HCT116 (cell line): ENCODE measurements around the gene CHADL. TPM values are rescaled to one million over a fixed set of nuclear protein-coding genes. Genes with fewer than 3 reads are reported as not detected.
A peak's percentile ranks its signal among the peaks of the same experiment; 100 is the strongest.

Experiments used
- ATAC-seq: fragments of 200-7000 bp; cut with Tn5 transposase; 2 replicates; pipeline ENCODE4 v1.9.1; 2020; ENCODE audit warnings: mild to moderate bottlenecking, moderate library complexity
- Bru-seq: library from RNA; stranded (reverse); fragments of 400-500 nt; gene quantifications from one replicate; lab custom pipeline; 2021; lab: Mats Ljungman, UMichigan
- BruChase-seq, 2 experiments: library from RNA; stranded (reverse); fragments of 400-500 nt; gene quantifications; one replicate each; lab custom pipeline; 2021; lab: Mats Ljungman, UMichigan
- BruUV-seq: library from RNA; stranded (reverse); fragments of 400-500 nt; replicated peaks from 2 replicates; lab custom pipeline; 2021; lab: Mats Ljungman, UMichigan
- CTCF ChIA-PET: fragments of 300-600 bp; sonication (Branson Sonifier 250); formaldehyde crosslinking; loops from one replicate; lab custom pipeline; 2021; ENCODE audit warnings: antibody characterized with exemption; lab: Charles Lee
- POLR2A ChIA-PET: fragments of 300-600, 350-600 bp; sonication (Branson Sonifier 250); formaldehyde crosslinking; loops from one replicate; lab custom pipeline; 2021; ENCODE audit warnings: antibody characterized with exemption; lab: Charles Lee
- RAD21 ChIA-PET, 2 experiments: fragments of 300-600 bp; sonication (Branson Sonifier 250); formaldehyde crosslinking; loops; one replicate each; lab custom pipeline; 2023; ENCODE audit warnings: low total read pairs in 2 of 2; ENCODE audit not compliant: uncharacterized antibody in 2 of 2, unreplicated experiment in 2 of 2, low non-redundant PET in 1 of 2; lab: Charles Lee
- DNase-seq: peaks from one replicate; pipeline ENCODE4 v3.0.0-alpha.2; 2010; ENCODE audit warnings: low read depth, low spot score
- H2AFZ ChIP-seq: fragments of 200-600 bp; shearing (Covaris generic), sonication (generic); 2 replicates; pipeline ENCODE4 v1.6.1; 2017; ENCODE audit warnings: low read depth, mixed run types, mixed read lengths, antibody characterized with exemption, low read length; ENCODE audit not compliant: poor library complexity, severe bottlenecking
- H3K27ac ChIP-seq: 2 replicates; pipeline ENCODE4 v1.5.1; 2012; ENCODE audit warnings: low read depth, low read length
- H3K27me3 ChIP-seq: fragments of 200-600 bp; sonication (generic); 2 replicates; pipeline ENCODE4 v1.6.1; 2016; ENCODE audit warnings: mixed run types, low read length, mixed read lengths; ENCODE audit not compliant: insufficient read depth
- H3K36me3 ChIP-seq, 2 experiments: fragments of 200-500 bp in 1 of 2; fragments of 200-600 bp in 1 of 2; sonication (Bioruptor generic) in 1 of 2; sonication (generic) in 1 of 2; 2 replicates each; pipeline versions ENCODE4 v1.5.1 to v1.6.1; 2014 to 2016; ENCODE audit warnings: low read length in 2 of 2, inconsistent platforms in 1 of 2, mixed read lengths in 1 of 2, mixed run types in 1 of 2; ENCODE audit not compliant: insufficient read depth in 2 of 2, control insufficient read depth in 1 of 2
- H3K4me1 ChIP-seq, 2 experiments: fragments of 200-600 bp in 1 of 2; sonication (generic) in 1 of 2; 2 replicates each; pipeline versions ENCODE4 v1.5.1 to v1.6.1; 2012 to 2017; ENCODE audit warnings: low read length in 2 of 2, inconsistent platforms in 1 of 2, mild to moderate bottlenecking in 1 of 2, mixed read lengths in 1 of 2, mixed run types in 1 of 2, moderate library complexity in 1 of 2; ENCODE audit not compliant: insufficient read depth in 2 of 2, control insufficient read depth in 1 of 2
- H3K4me2 ChIP-seq: fragments of 200-600 bp; sonication (generic); 2 replicates; pipeline ENCODE4 v1.6.1; 2017; ENCODE audit warnings: mixed run types, low read length, mixed read lengths
- H3K4me3 ChIP-seq, 2 experiments: fragments of 200-600 bp in 1 of 2; sonication (generic) in 1 of 2; replicated peaks in 1 of 2; 2 replicates each; pipeline ENCODE4 v1.5.1; 2011 to 2016; ENCODE audit warnings: low read length in 2 of 2, control low read depth in 1 of 2, low read depth in 1 of 2, mild to moderate bottlenecking in 1 of 2, mixed read lengths in 1 of 2, mixed run types in 1 of 2
- H3K79me2 ChIP-seq: fragments of 200-600 bp; sonication (generic); 2 replicates; pipeline ENCODE4 v1.6.1; 2017; ENCODE audit warnings: mild to moderate bottlenecking, mixed run types, low read length, moderate library complexity, mixed read lengths; ENCODE audit not compliant: insufficient read depth
- H3K9ac ChIP-seq: fragments of 200-600 bp; sonication (generic); 2 replicates; pipeline ENCODE4 v1.6.1; 2016; ENCODE audit warnings: low read length, mixed read lengths
- H3K9me2 ChIP-seq: fragments of 200-600 bp; sonication (generic), shearing (Covaris generic); 2 replicates; pipeline ENCODE4 v1.6.1; 2017; ENCODE audit warnings: mixed run types, mild to moderate bottlenecking, moderate library complexity; ENCODE audit not compliant: insufficient read depth
- H3K9me3 ChIP-seq, 2 experiments: fragments of 200-500 bp in 1 of 2; fragments of 200-600 bp in 1 of 2; sonication (Bioruptor generic) in 1 of 2; sonication (generic) in 1 of 2; 2 replicates each; pipeline ENCODE4 v1.6.1; 2014 to 2017; ENCODE audit warnings: low read length in 2 of 2, mixed read lengths in 2 of 2, inconsistent platforms in 1 of 2, low read depth in 1 of 2, mild to moderate bottlenecking in 1 of 2, mixed run types in 1 of 2, moderate library complexity in 1 of 2; ENCODE audit not compliant: control insufficient read depth in 1 of 2, insufficient read depth in 1 of 2
- H4K20me1 ChIP-seq: fragments of 200-600 bp; sonication (generic), shearing (Covaris generic); 2 replicates; pipeline ENCODE4 v1.6.1; 2017; ENCODE audit warnings: mixed run types, mild to moderate bottlenecking, moderate library complexity; ENCODE audit not compliant: insufficient read depth
- CEBPB ChIP-seq: IDR thresholded peaks from 2 replicates; pipeline ENCODE4 v1.6.1; 2012; ENCODE audit warnings: low read depth
- EGR1 ChIP-seq: IDR thresholded peaks from 2 replicates; pipeline ENCODE4 v1.6.1; 2012; ENCODE audit warnings: low read depth
- ELF1 ChIP-seq: IDR thresholded peaks from 2 replicates; pipeline ENCODE4 v1.6.1; 2012; ENCODE audit warnings: low read depth, borderline replicate concordance
- EZH2 ChIP-seq: fragments of 200-600 bp; sonication (generic); IDR thresholded peaks from 2 replicates; pipeline ENCODE4 v1.6.1; 2017; ENCODE audit warnings: antibody characterized with exemption, mixed run types
- EZH2phosphoT487 ChIP-seq: fragments of 200-600 bp; IDR thresholded peaks from 2 replicates; pipeline ENCODE4 v1.6.1; 2018; ENCODE audit warnings: antibody characterized with exemption, borderline replicate concordance
- FOSL1 ChIP-seq: IDR thresholded peaks from 2 replicates; pipeline ENCODE4 v1.6.1; 2012; ENCODE audit warnings: low read depth
- POLR2A ChIP-seq: IDR thresholded peaks from 2 replicates; pipeline ENCODE4 v1.7.0; 2011; ENCODE audit warnings: borderline replicate concordance; ENCODE audit not compliant: insufficient read depth, insufficient read length; ENCODE audit errors: extremely low read depth
- POLR2AphosphoS5 ChIP-seq: IDR thresholded peaks from 2 replicates; pipeline ENCODE4 v1.6.1; 2011; ENCODE audit warnings: mild to moderate bottlenecking, low read depth, low read length, moderate library complexity
- SP1 ChIP-seq: IDR thresholded peaks from 2 replicates; pipeline ENCODE4 v1.6.1; 2012; ENCODE audit warnings: low read depth
- SRF ChIP-seq: IDR thresholded peaks from 2 replicates; pipeline ENCODE4 v1.6.1; 2012; ENCODE audit warnings: low read depth
- TCF7L2 ChIP-seq: IDR thresholded peaks from 2 replicates; pipeline ENCODE4 v1.7.0; 2011; ENCODE audit warnings: borderline replicate concordance, inconsistent platforms; ENCODE audit not compliant: insufficient read depth, insufficient read length; ENCODE audit errors: extremely low read depth
- YY1 ChIP-seq: IDR thresholded peaks from 2 replicates; pipeline ENCODE4 v1.6.1; 2011; ENCODE audit warnings: low read length, low read depth, moderate library complexity, mild to moderate bottlenecking; ENCODE audit not compliant: insufficient replicate concordance; ENCODE audit errors: extremely low read depth
- ZFX ChIP-seq: fragments of 450-650 bp; IDR thresholded peaks from 2 replicates; pipeline ENCODE4 v1.6.1; 2017
- ZNF274 ChIP-seq: fragments of 200-500 bp; sonication (Bioruptor generic); IDR thresholded peaks from 2 replicates; pipeline ENCODE4 v1.6.1; 2014; ENCODE audit warnings: mild to moderate bottlenecking, low read depth, low read length, inconsistent platforms
- intact Hi-C: fragments of 100-400 bp; cut with micrococcal nuclease; formaldehyde crosslinking; loops from 2 replicates; pipeline ENCODE4 v1.10.0; 2022
- long read RNA-seq: library from polyadenylated mRNA; unstranded; transcript quantifications from one replicate; pipeline ENCODE4 v2.0.0, GENCODE V29; 2021; ENCODE audit not compliant: unreplicated experiment
- polyA plus RNA-seq: library from polyadenylated mRNA; unstranded; fragments of >200 nt; gene quantifications from 2 replicates; pipeline ENCODE4 v1.2.1, GENCODE V29; 2012; ENCODE audit warnings: missing spikeins
- total RNA-seq: library from RNA; stranded (reverse); gene quantifications from one replicate; pipeline ENCODE4 v1.2.1, GENCODE V29; 2021; ENCODE audit not compliant: unreplicated experiment
- TF ChIP-seq, protein P1 (sequence below), 3 experiments: fragments of 200-600 bp in 1 of 3; sonication (generic) in 1 of 3; IDR thresholded peaks in 2 of 3; conservative IDR thresholded peaks in 1 of 3; 2 replicates each; pipeline ENCODE4 v1.5.1; 2012 to 2017; ENCODE audit warnings: low read depth in 2 of 3, low read length in 2 of 3, antibody characterized with exemption in 1 of 3, borderline replicate concordance in 1 of 3, control low read depth in 1 of 3, mild to moderate bottlenecking in 1 of 3, mixed read lengths in 1 of 3, mixed run types in 1 of 3, moderate library complexity in 1 of 3; ENCODE audit not compliant: insufficient read depth in 1 of 3
- TF ChIP-seq, protein P2 (sequence below): IDR thresholded peaks from 2 replicates; pipeline ENCODE4 v1.6.1; 2011; ENCODE audit warnings: mild to moderate bottlenecking, low read length, moderate library complexity; ENCODE audit not compliant: insufficient replicate concordance; ENCODE audit errors: extremely low read depth
- TF ChIP-seq, protein P3 (sequence below): IDR thresholded peaks from 2 replicates; pipeline ENCODE4 v1.6.1; 2012

CHADL gene, protein sequence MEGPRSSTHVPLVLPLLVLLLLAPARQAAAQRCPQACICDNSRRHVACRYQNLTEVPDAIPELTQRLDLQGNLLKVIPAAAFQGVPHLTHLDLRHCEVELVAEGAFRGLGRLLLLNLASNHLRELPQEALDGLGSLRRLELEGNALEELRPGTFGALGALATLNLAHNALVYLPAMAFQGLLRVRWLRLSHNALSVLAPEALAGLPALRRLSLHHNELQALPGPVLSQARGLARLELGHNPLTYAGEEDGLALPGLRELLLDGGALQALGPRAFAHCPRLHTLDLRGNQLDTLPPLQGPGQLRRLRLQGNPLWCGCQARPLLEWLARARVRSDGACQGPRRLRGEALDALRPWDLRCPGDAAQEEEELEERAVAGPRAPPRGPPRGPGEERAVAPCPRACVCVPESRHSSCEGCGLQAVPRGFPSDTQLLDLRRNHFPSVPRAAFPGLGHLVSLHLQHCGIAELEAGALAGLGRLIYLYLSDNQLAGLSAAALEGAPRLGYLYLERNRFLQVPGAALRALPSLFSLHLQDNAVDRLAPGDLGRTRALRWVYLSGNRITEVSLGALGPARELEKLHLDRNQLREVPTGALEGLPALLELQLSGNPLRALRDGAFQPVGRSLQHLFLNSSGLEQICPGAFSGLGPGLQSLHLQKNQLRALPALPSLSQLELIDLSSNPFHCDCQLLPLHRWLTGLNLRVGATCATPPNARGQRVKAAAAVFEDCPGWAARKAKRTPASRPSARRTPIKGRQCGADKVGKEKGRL
- total RNA-seq (0.47 TPM), Bru-seq, nascent RNA (percentile 35 among the genes with signal in this experiment), BruChase-seq, experiment 1, labeled RNA remaining after a 6-hour chase (percentile 54 among the genes with signal in this experiment), BruChase-seq, experiment 2, labeled RNA remaining after a 2-hour chase (percentile 43 among the genes with signal in this experiment)
- polyA plus RNA-seq, result 0.03 TPM in 1 of 2 replicates, not detected in the other
- long read RNA-seq, result 0 reads

DNA sequence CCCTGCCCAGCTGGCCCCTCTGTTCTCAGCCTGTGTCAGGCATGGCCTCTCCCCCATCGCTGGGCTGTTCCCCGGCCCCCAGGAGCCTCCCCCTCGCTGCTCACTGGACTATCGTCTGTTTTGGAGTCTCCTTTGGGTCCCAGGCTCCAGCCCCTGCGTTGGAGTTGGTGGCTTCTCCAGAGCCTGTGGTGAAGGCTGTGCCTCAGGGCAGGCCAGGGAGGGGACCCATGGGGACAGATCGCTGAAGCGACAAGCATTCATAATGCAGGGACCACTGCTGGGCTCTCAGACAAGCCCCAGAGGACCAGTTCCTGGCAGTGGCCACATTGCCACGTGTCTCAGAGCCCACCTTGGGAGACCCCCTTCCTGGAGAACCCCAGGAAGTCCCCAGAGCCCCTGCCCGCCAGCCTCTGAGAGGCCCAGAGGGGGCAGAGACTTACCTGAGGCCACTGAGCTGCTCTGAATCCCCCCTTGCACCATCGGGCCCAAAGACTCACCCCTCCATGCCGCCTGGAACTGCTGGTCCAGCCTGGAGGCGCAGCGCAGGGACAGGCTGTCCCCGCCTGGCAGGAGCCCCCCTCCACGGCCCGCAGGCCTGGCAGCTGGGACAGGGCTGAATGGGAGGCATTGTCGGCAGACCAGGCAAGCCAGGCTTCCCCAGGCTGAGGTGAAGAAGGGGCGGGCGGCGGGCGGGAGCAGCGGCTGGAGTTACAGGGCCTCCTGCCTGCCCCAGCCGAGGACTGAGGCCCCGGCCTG lies at the start of gene CHADL:
TSS of gene CHADL (minus strand) at position 555 of the 756 bp plus-strand sequence. CDS start at position 505, 50 bp downstream.
- Histone ChIP-seq H4K20me1 (peaks cover 4% of the 10 kb centered on the region; the same call in 1 of the 2 replicates), H3K9me3 (no peaks in the 10 kb centered on the region), H3K4me3 (no peak within 1 kb of the TSS), H3K4me1 (peaks cover 6 to 10% of the 10 kb centered on the region in 2 experiments; a peak in 3 of 4 replicates), H3K27me3 (no peaks in the 10 kb centered on the region), H3K27ac (no peak within 1 kb of the TSS), H3K4me2 (no peak within 1 kb of the TSS), H3K36me3 (peaks cover 0 to 4% of the 10 kb centered on the region in 2 experiments; a peak in 1 of 4 replicates), H2AFZ (no peak within 1 kb of the TSS), H3K9me2 (no peaks in the 10 kb centered on the region), H3K79me2 (no peaks in the 10 kb centered on the region), H3K9ac (no peak within 1 kb of the TSS)
- POLR2A ChIA-PET, result no interaction called here
- TF ChIP-seq ELF1 (no peak), SRF (no peak), TCF7L2 (no peak), EZH2phosphoT487 (no peak), CEBPB (no peak), YY1 (no peak), POLR2AphosphoS5 (no peak), FOSL1 (no peak), ZFX (no peak), ZNF274 (no peak), SP1 (no peak), POLR2A (no peak), EGR1 (no peak), EZH2 (no peak)
- TF ChIP-seq, protein P1, sequence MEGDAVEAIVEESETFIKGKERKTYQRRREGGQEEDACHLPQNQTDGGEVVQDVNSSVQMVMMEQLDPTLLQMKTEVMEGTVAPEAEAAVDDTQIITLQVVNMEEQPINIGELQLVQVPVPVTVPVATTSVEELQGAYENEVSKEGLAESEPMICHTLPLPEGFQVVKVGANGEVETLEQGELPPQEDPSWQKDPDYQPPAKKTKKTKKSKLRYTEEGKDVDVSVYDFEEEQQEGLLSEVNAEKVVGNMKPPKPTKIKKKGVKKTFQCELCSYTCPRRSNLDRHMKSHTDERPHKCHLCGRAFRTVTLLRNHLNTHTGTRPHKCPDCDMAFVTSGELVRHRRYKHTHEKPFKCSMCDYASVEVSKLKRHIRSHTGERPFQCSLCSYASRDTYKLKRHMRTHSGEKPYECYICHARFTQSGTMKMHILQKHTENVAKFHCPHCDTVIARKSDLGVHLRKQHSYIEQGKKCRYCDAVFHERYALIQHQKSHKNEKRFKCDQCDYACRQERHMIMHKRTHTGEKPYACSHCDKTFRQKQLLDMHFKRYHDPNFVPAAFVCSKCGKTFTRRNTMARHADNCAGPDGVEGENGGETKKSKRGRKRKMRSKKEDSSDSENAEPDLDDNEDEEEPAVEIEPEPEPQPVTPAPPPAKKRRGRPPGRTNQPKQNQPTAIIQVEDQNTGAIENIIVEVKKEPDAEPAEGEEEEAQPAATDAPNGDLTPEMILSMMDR (IDR thresholded peaks at IDR 0.05 in 2 of 3, conservative IDR thresholded peaks at IDR 0.05 in 1 of 3; ENCODE audit: borderline replicate concordance in 1 of 3, insufficient read depth in 1 of 3, low read depth in 2 of 3, low read length in 2 of 3), result no peak
- TF ChIP-seq, protein P2, sequence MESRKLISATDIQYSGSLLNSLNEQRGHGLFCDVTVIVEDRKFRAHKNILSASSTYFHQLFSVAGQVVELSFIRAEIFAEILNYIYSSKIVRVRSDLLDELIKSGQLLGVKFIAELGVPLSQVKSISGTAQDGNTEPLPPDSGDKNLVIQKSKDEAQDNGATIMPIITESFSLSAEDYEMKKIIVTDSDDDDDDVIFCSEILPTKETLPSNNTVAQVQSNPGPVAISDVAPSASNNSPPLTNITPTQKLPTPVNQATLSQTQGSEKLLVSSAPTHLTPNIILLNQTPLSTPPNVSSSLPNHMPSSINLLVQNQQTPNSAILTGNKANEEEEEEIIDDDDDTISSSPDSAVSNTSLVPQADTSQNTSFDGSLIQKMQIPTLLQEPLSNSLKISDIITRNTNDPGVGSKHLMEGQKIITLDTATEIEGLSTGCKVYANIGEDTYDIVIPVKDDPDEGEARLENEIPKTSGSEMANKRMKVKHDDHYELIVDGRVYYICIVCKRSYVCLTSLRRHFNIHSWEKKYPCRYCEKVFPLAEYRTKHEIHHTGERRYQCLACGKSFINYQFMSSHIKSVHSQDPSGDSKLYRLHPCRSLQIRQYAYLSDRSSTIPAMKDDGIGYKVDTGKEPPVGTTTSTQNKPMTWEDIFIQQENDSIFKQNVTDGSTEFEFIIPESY, result no peak
- TF ChIP-seq, protein P3, sequence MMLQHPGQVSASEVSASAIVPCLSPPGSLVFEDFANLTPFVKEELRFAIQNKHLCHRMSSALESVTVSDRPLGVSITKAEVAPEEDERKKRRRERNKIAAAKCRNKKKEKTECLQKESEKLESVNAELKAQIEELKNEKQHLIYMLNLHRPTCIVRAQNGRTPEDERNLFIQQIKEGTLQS, result no peak
- RAD21 ChIA-PET, result no interaction called here
- CTCF ChIA-PET, result no interaction called here
- DNase-seq, result no peak
- intact Hi-C loops, result no loop called here
- ATAC-seq, result no peak
- no TSS peak for BruUV-seq
